ACHN (cell line): ENCODE results near the gene SLC5A10.
"Not testable (repeated sequence)": the region's sequence is repeated elsewhere in the genome, so short reads cannot be mapped to it uniquely, and the experiment has no call there.

ENCODE experiments used
- DNase-seq: peaks from one replicate; pipeline ENCODE4 v3.0.0-alpha.2; 2015
- in situ Hi-C: cut with HindIII; loops from 2 replicates; pipeline ENCODE4 v1.10.0; 2017; ENCODE audit warnings: low sequenced_read_pairs, low pct_ligation_motif_present, low pct_unique_long_range_greater_than_20kb

SLC5A10 gene

GRCh38 chr17:19012171-19013080 lies 60.5 kb downstream of the SLC5A10 start:
- no peak for DNase-seq
- in situ Hi-C loops = no loop called here

GRCh38 chr17:19013226-19013625 lies 61.3 kb downstream of the SLC5A10 start:
- no peak for DNase-seq
- in situ Hi-C loops = no loop called here

GRCh38 chr17:19013806-19014627 lies 62.1 kb downstream of the SLC5A10 start:
- in situ Hi-C loops = no loop called here
- DNase-seq = no peak

GRCh38 chr17:19014628-19015215 lies 62.8 kb downstream of the SLC5A10 start:
- no peak for DNase-seq
- in situ Hi-C loops = no loop called here

- no peak for DNase-seq
- in situ Hi-C loops = no loop called here
These were observed 63.5 kb downstream of the SLC5A10 start for GRCh38 chr17:19015428-19015827.

GRCh38 chr17:19016297-19016696 lies 64.3 kb downstream of the SLC5A10 start:
- in situ Hi-C loops = no loop called here
- DNase-seq = no peak

- no peak for DNase-seq
- in situ Hi-C loops = no loop called here
These were observed 64.9 kb downstream of the SLC5A10 start for GRCh38 chr17:19016881-19017280.

GRCh38 chr17:19017401-19017800 lies 65.4 kb downstream of the SLC5A10 start:
- in situ Hi-C loops = no loop called here
- DNase-seq = no peak

- in situ Hi-C loops = no loop called here
- DNase-seq = no peak
These were observed 66.0 kb downstream of the SLC5A10 start for GRCh38 chr17:19017804-19018599.

- DNase-seq = no peak
- in situ Hi-C loops = no loop called here
These were observed 66.6 kb downstream of the SLC5A10 start for GRCh38 chr17:19018600-19018950.

GRCh38 chr17:19019041-19019941 lies 67.3 kb downstream of the SLC5A10 start:
- no peak for DNase-seq
- in situ Hi-C loops = no loop called here

GRCh38 chr17:19020016-19020415 lies 68.1 kb downstream of the SLC5A10 start:
- DNase-seq = no peak
- in situ Hi-C loops = no loop called here

GRCh38 chr17:19021011-19021621 lies 69.2 kb downstream of the SLC5A10 start:
- in situ Hi-C loops, DNase-seq: not testable (repeated sequence)

GRCh38 chr17:19021622-19022083 lies 69.7 kb downstream of the SLC5A10 start:
- in situ Hi-C loops = no loop called here
- DNase-seq = peak; percentile 21

GRCh38 chr17:19022128-19022527 lies 70.2 kb downstream of the SLC5A10 start:
- in situ Hi-C loops = no loop called here
- no peak for DNase-seq

- in situ Hi-C loops = no loop called here
These were observed 70.8 kb downstream of the SLC5A10 start for GRCh38 chr17:19022747-19023146.

More at GRCh38 chr17:19022747-19023146, 70.8 kb downstream of the SLC5A10 start:
- no peak for DNase-seq
